Uterus (tissue), 4 donors: Measurements from ENCODE around the gene SERPINA1. TPM values are rescaled to one million over a fixed set of nuclear protein-coding genes. Genes with fewer than 3 reads are reported as not detected.

Experiments used
- DNase-seq, 2 donors: peaks; one replicate each; pipeline ENCODE4 v3.0.0-alpha.2; 2019 to 2020
- H3K27ac ChIP-seq, 2 donors: fragments of 200-600 bp; sonication (generic); 1 replicate in 1 of 2; 2 replicates in 1 of 2; pipeline ENCODE4 v1.5.1; 2016 to 2018
- H3K27me3 ChIP-seq, 2 donors: fragments of 200-600 bp; sonication (generic); one replicate each; pipeline ENCODE4 v1.5.1; 2018 to 2019; ENCODE audit warnings: control low read depth in 1 of 2
- H3K36me3 ChIP-seq, 2 donors: fragments of 200-600 bp; sonication (generic); one replicate each; pipeline ENCODE4 v1.5.1; 2019; ENCODE audit warnings: control low read depth in 1 of 2
- H3K4me1 ChIP-seq, 2 donors: fragments of 200-600 bp; sonication (generic); one replicate each; pipeline ENCODE4 v1.5.1; 2018 to 2019; ENCODE audit warnings: control low read depth in 1 of 2
- H3K4me3 ChIP-seq, 2 donors: fragments of 200-600 bp; sonication (generic); 1 replicate in 1 of 2; 2 replicates in 1 of 2; pipeline ENCODE4 v1.5.1; 2018 to 2019; ENCODE audit warnings: mild to moderate bottlenecking in 1 of 2
- H3K9me3 ChIP-seq, 2 donors: fragments of 200-600 bp; sonication (generic); one replicate each; pipeline ENCODE4 v1.5.1; 2019; ENCODE audit warnings: control low read depth in 1 of 2
- POLR2A ChIP-seq, 2 donors: fragments of 450-650 bp; IDR thresholded peaks; one replicate each; pipeline ENCODE4 v1.6.1; 2016; ENCODE audit warnings: antibody characterized with exemption in 2 of 2, mild to moderate bottlenecking in 1 of 2, moderate library complexity in 1 of 2
- intact Hi-C: fragments of 100-400 bp; cut with DNase I; formaldehyde crosslinking; loops from one replicate; pipeline ENCODE4 v1.15.1; 2023; ENCODE audit warnings: low total_unique reads
- total RNA-seq, 4 donors: library from RNA; depleted of rRNA in 3 of 4; stranded (reverse); fragments of >200 nt in 3 of 4; gene quantifications; one replicate each; pipeline versions ENCODE4 v1.1.0 to v1.2.4, GENCODE V29; 2014 to 2023
- TF ChIP-seq, protein P1 (sequence below), 4 experiments: fragments of 200-600 bp in 2 of 4; fragments of 450-650 bp in 2 of 4; sonication (generic) in 2 of 4; IDR thresholded peaks; one replicate each; pipeline ENCODE4 v1.5.1; 2016 to 2019; ENCODE audit warnings: antibody characterized with exemption in 4 of 4, mild to moderate bottlenecking in 2 of 4, moderate library complexity in 1 of 4
- donor health status: DM: yes; HTN: yes; CAD: no.

Gene SERPINA1
- total RNA-seq, 4 donors from 2014 or later = 0.88 to 6.6 (median 4.9) TPM; not detected in 1

DNA sequence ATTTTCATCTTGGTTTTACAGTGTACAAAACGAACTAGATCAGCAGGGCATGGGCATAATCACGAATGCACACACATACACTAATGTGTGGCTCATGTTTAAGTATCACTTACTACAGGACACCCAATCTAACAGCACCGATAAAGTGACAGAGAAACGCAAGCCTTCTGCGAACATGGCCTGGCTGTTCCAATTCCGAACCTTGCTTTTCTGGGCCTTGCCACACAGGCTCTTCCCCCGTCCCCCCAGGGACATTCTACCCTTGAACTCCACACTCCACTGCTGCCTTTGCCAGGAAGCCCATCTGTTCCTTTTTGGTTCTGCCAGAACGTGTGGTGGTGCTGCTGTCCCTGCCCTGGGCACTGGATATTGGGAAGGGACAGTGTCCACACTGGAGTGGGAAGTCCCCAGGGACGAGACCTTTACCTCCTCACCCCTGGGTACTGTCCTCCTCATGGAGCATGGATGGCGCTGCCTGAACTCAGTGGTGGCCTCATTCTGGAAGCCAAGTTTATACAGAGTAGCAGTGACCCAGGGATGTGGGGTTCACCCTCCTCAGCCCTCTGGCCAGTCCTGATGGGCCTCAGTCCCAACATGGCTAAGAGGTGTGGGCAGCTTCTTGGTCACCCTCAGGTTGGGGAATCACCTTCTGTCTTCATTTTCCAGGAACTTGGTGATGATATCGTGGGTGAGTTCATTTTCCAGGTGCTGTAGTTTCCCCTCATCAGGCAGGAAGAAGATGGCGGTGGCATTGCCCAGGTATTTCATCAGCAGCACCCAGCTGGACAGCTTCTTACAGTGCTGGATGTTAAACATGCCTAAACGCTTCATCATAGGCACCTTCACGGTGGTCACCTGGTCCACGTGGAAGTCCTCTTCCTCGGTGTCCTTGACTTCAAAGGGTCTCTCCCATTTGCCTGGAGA, 7.9 kb downstream of the SERPINA1 start:
- TF ChIP-seq, protein P1, sequence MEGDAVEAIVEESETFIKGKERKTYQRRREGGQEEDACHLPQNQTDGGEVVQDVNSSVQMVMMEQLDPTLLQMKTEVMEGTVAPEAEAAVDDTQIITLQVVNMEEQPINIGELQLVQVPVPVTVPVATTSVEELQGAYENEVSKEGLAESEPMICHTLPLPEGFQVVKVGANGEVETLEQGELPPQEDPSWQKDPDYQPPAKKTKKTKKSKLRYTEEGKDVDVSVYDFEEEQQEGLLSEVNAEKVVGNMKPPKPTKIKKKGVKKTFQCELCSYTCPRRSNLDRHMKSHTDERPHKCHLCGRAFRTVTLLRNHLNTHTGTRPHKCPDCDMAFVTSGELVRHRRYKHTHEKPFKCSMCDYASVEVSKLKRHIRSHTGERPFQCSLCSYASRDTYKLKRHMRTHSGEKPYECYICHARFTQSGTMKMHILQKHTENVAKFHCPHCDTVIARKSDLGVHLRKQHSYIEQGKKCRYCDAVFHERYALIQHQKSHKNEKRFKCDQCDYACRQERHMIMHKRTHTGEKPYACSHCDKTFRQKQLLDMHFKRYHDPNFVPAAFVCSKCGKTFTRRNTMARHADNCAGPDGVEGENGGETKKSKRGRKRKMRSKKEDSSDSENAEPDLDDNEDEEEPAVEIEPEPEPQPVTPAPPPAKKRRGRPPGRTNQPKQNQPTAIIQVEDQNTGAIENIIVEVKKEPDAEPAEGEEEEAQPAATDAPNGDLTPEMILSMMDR (IDR thresholded peaks at IDR 0.05) = no peak
- TF ChIP-seq POLR2A (IDR thresholded peaks at IDR 0.05) = no peak
- DNase-seq = no peak
- Histone ChIP-seq H3K27me3 (no peaks in the 10 kb centered on the region), H3K36me3 (no peaks in the 10 kb centered on the region), H3K9me3 (no peaks in the 10 kb centered on the region), H3K27ac (no peak overlapping the region), H3K4me3 (no peak overlapping the region), H3K4me1 (no peaks in the 10 kb centered on the region)
- intact Hi-C loops = no loop called here

DNA sequence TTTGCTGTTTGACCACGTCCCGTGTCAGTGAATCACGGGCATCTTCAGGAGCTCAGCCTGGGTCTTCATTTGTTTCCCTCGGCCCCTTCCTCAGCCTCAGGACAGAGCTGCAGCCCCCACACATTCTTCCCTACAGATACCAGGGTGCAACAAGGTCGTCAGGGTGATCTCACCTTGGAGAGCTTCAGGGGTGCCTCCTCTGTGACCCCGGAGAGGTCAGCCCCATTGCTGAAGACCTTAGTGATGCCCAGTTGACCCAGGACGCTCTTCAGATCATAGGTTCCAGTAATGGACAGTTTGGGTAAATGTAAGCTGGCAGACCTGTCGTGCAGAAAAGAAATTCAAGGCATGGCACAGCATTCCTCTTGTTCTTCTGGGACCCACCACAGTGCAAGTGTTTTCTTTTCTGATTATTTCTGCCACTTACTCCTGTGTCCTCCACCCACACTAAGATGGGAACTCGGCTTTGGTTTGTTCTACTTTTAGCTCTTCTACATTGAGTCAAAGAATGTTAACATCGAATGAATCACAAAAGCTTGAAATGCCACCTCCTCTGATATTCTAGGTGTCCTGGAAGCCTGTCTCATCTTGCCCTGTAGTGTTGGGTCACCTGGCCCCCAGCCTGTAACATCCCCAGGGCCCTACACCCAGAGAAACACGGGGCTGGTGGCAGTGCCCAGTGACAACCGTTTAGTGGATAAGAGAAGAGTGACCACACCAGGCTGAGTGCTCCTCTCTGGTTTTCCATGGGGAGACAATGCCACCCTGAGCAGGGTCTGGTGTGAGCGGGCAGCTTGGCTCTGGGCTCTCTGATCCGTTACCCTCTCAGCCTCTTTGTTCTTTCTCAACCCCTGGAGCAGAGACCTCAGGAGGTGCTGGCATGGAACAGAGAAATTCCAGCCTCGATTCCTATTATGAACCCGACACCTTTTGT, 8.8 kb downstream of the SERPINA1 start:
- no peaks in the 10 kb centered on the region for H3K27me3 ChIP-seq
- H3K36me3 ChIP-seq = no peaks in the 10 kb centered on the region
- no peak overlapping the region for H3K4me3 ChIP-seq
- TF ChIP-seq, protein P1 (IDR thresholded peaks at IDR 0.05) = no peak
- no peak for TF ChIP-seq POLR2A (IDR thresholded peaks at IDR 0.05)
- intact Hi-C loops = loop anchor here (2.0 kb wide), 1 partner anchor 17 kb away; no protein-coding TSS in a partner anchor
- H3K4me1 ChIP-seq = no peaks in the 10 kb centered on the region
- H3K9me3 ChIP-seq = no peaks in the 10 kb centered on the region
- no peak for DNase-seq
- H3K27ac ChIP-seq = no peak overlapping the region

DNA sequence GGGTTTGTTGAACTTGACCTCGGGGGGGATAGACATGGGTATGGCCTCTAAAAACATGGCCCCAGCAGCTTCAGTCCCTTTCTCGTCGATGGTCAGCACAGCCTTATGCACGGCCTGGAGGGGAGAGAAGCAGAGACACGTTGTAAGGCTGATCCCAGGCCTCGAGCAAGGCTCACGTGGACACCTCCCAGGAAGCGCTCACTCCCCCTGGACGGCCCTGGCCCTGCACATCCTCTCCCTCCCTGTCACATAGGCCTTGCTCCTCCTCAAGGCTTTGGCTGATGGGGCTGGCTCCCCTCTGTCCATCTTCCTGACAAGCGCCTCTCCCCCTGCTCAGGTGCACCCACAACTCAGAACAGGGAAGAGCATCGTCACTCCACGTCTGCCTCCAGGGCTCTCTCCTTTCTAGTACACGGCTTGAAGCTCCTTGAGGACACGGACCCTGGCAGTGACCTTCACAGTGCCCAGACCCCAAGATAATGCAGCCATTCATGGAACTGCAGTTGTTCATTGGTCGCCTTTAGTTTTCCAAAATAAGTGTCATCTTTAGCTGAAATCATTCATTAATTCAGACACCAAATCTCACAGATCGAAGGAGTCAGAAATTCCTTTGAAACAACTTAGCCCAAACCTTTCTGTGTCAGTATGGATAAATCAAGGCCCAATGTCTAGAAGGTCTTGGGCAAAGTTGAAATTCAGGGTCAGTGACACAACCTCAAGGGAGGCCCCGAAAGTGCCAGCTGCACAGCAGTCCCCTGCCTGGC, 9.7 kb downstream of the SERPINA1 start:
- TF ChIP-seq, protein P1 (IDR thresholded peaks at IDR 0.05) = no peak
- TF ChIP-seq POLR2A (IDR thresholded peaks at IDR 0.05) = no peak
- Histone ChIP-seq H3K9me3 (no peaks in the 10 kb centered on the region), H3K4me1 (no peaks in the 10 kb centered on the region), H3K27me3 (no peaks in the 10 kb centered on the region), H3K27ac (no peak overlapping the region), H3K36me3 (no peaks in the 10 kb centered on the region), H3K4me3 (no peak overlapping the region)
- intact Hi-C loops = loop anchor here (2.0 kb wide), 1 partner anchor 16 kb away; no protein-coding TSS in a partner anchor
- DNase-seq = no peak

DNA sequence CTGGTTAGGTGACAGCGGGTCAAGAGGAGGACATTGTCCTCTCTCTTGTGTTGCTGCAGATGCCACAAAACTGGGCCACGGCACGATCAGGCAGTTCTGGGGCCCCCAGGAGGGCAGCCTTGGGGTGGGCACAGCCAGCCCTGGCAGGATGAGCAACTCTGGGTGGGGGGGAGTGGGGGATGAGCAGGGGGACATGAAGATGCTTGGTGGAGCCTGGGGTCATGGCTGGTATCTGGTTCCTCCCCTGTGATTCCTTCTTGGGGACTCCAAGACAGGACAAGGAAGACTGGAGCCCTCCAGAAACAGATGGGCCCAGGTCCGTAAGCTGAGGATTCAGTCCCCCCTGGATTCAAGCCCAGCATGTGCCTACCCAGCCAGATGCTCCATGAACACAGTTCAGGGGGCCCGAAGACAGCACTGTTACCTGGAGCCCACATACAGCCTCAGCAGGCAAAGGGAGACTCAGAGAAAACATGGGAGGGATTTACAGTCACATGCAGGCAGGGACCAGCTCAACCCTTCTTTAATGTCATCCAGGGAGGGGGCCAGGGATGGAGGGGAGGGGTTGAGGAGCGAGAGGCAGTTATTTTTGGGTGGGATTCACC, 10.4 kb downstream of the SERPINA1 start:
- Histone ChIP-seq H3K36me3 (no peaks in the 10 kb centered on the region), H3K27me3 (no peaks in the 10 kb centered on the region), H3K4me1 (no peaks in the 10 kb centered on the region), H3K4me3 (no peak overlapping the region), H3K27ac (no peak overlapping the region), H3K9me3 (no peaks in the 10 kb centered on the region)
- intact Hi-C loops = loop anchor here (2.0 kb wide), 1 partner anchor 15 kb away; no protein-coding TSS in a partner anchor
- no peak for TF ChIP-seq POLR2A (IDR thresholded peaks at IDR 0.05)
- TF ChIP-seq, protein P1 (IDR thresholded peaks at IDR 0.05) = no peak
- DNase-seq = no peak
